Left ventricle myocardium inferior (tissue), 1 donor: Measurements from ENCODE around the gene CCRL2. TPM values are rescaled to one million over a fixed set of nuclear protein-coding genes. Genes with fewer than 3 reads are reported as not detected.

Experiments
- DNase-seq: peaks from one replicate; pipeline ENCODE4 v3.0.0-alpha.2; 2020
- H3K27ac ChIP-seq: fragments of 200-600 bp; replicated peaks from 2 replicates; pipeline ENCODE4 v1.8.0; 2021
- H3K27me3 ChIP-seq: fragments of 200-600 bp; 2 replicates; pipeline ENCODE4 v1.8.0; 2021; ENCODE audit warnings: low read depth
- H3K36me3 ChIP-seq: fragments of 200-600 bp; 2 replicates; pipeline ENCODE4 v1.8.0; 2021
- H3K4me1 ChIP-seq: fragments of 200-600 bp; 2 replicates; pipeline ENCODE4 v1.8.0; 2021
- H3K4me3 ChIP-seq: fragments of 200-600 bp; 2 replicates; pipeline ENCODE4 v1.8.0; 2021; ENCODE audit warnings: mild to moderate bottlenecking, moderate library complexity
- H3K9me3 ChIP-seq: fragments of 200-600 bp; replicated peaks from 2 replicates; pipeline ENCODE4 v1.8.0; 2021
- intact Hi-C: fragments of 100-400 bp; cut with micrococcal nuclease; formaldehyde crosslinking; loops from one replicate; pipeline ENCODE4 v1.11.0; 2022
- total RNA-seq: library from RNA; stranded (reverse); fragmentation: NEBNext Ultra II Directional; extraction: Animal tissue kit (Norgen Biotek cat#: 25700); gene quantifications from one replicate; pipeline ENCODE4 v1.2.1, GENCODE V29; 2021
- TF ChIP-seq, protein P1 (sequence below): fragments of 200-600 bp; IDR thresholded peaks from 2 replicates; pipeline ENCODE4 v1.8.0; 2021; ENCODE audit warnings: antibody characterized with exemption, mild to moderate bottlenecking, borderline replicate concordance
- donor health status: DM: no; HTN: yes; CAD: no; lungs with severe emphysema.

The CCRL2 gene
- total RNA-seq, 1 donor from 2014 or later, result 1.5 TPM

DNA sequence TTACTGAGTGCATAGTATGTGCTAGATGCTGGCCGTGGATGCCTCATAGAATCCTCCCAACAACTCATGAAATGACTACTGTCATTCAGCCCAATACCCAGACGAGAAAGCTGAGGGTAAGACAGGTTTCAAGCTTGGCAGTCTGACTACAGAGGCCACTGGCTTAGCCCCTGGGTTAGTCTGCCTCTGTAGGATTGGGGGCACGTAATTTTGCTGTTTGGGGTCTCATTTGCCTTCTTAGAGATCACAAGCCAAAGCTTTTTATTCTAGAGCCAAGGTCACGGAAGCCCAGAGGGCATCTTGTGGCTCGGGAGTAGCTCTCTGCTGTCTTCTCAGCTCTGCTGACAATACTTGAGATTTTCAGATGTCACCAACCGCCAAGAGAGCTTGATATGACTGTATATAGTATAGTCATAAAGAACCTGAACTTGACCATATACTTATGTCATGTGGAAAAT is 37.4 kb upstream of the CCRL2 start:
- no peak overlapping the region for H3K4me3 ChIP-seq
- no peaks in the 10 kb centered on the region for H3K9me3 ChIP-seq
- no peaks in the 10 kb centered on the region for H3K36me3 ChIP-seq
- TF ChIP-seq, protein P1, sequence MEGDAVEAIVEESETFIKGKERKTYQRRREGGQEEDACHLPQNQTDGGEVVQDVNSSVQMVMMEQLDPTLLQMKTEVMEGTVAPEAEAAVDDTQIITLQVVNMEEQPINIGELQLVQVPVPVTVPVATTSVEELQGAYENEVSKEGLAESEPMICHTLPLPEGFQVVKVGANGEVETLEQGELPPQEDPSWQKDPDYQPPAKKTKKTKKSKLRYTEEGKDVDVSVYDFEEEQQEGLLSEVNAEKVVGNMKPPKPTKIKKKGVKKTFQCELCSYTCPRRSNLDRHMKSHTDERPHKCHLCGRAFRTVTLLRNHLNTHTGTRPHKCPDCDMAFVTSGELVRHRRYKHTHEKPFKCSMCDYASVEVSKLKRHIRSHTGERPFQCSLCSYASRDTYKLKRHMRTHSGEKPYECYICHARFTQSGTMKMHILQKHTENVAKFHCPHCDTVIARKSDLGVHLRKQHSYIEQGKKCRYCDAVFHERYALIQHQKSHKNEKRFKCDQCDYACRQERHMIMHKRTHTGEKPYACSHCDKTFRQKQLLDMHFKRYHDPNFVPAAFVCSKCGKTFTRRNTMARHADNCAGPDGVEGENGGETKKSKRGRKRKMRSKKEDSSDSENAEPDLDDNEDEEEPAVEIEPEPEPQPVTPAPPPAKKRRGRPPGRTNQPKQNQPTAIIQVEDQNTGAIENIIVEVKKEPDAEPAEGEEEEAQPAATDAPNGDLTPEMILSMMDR, result no peak
- H3K4me1 ChIP-seq, result no peaks in the 10 kb centered on the region
- peaks cover 62% of the 10 kb centered on the region for H3K27me3 ChIP-seq
- no peak for DNase-seq
- intact Hi-C loops, result no loop called here
- no peak overlapping the region for H3K27ac ChIP-seq

DNA sequence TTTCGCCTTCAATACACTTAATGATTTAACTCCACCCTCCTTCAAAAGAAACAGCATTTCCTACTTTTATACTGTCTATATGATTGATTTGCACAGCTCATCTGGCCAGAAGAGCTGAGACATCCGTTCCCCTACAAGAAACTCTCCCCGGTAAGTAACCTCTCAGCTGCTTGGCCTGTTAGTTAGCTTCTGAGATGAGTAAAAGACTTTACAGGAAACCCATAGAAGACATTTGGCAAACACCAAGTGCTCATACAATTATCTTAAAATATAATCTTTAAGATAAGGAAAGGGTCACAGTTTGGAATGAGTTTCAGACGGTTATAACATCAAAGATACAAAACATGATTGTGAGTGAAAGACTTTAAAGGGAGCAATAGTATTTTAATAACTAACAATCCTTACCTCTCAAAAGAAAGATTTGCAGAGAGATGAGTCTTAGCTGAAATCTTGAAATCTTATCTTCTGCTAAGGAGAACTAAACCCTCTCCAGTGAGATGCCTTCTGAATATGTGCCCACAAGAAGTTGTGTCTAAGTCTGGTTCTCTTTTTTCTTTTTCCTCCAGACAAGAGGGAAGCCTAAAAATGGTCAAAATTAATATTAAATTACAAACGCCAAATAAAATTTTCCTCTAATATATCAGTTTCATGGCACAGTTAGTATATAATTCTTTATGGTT is 36.1 kb upstream of the CCRL2 start, which contains the start of gene CCR5:
Gene CCR5 (plus strand): TSS at position 108 of the 680 bp plus-strand sequence. CDS start 1,957 bp downstream, outside the sequence.
- no peak for DNase-seq
- intact Hi-C loops, result no loop called here
- no peak within 1 kb of the TSS for H3K27ac ChIP-seq
- H3K36me3 ChIP-seq, result no peaks in the 10 kb centered on the region
- peaks cover 57% of the 10 kb centered on the region for H3K27me3 ChIP-seq
- H3K4me3 ChIP-seq, result no peak within 1 kb of the TSS
- TF ChIP-seq, protein P1, result no peak
- H3K9me3 ChIP-seq, result no peaks in the 10 kb centered on the region
- no peaks in the 10 kb centered on the region for H3K4me1 ChIP-seq

DNA sequence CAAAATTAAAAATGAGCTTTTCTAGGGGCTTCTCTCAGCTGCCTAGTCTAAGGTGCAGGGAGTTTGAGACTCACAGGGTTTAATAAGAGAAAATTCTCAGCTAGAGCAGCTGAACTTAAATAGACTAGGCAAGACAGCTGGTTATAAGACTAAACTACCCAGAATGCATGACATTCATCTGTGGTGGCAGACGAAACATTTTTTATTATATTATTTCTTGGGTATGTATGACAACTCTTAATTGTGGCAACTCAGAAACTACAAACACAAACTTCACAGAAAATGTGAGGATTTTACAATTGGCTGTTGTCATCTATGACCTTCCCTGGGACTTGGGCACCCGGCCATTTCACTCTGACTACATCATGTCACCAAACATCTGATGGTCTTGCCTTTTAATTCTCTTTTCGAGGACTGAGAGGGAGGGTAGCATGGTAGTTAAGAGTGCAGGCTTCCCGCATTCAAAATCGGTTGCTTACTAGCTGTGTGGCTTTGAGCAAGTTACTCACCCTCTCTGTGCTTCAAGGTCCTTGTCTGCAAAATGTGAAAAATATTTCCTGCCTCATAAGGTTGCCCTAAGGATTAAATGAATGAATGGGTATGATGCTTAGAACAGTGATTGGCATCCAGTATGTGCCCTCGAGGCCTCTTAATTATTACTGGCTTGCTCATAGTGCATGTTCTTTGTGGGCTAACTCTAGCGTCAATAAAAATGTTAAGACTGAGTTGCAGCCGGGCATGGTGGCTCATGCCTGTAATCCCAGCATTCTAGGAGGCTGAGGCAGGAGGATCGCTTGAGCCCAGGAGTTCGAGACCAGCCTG is 35.3 kb upstream of the CCRL2 start:
- Histone ChIP-seq H3K27ac (no peak overlapping the region), H3K36me3 (no peaks in the 10 kb centered on the region), H3K4me3 (no peak overlapping the region), H3K9me3 (no peaks in the 10 kb centered on the region), H3K27me3 (peaks cover 50% of the 10 kb centered on the region), H3K4me1 (no peaks in the 10 kb centered on the region)
- DNase-seq, result no peak
- TF ChIP-seq, protein P1, result no peak
- intact Hi-C loops, result no loop called here

DNA sequence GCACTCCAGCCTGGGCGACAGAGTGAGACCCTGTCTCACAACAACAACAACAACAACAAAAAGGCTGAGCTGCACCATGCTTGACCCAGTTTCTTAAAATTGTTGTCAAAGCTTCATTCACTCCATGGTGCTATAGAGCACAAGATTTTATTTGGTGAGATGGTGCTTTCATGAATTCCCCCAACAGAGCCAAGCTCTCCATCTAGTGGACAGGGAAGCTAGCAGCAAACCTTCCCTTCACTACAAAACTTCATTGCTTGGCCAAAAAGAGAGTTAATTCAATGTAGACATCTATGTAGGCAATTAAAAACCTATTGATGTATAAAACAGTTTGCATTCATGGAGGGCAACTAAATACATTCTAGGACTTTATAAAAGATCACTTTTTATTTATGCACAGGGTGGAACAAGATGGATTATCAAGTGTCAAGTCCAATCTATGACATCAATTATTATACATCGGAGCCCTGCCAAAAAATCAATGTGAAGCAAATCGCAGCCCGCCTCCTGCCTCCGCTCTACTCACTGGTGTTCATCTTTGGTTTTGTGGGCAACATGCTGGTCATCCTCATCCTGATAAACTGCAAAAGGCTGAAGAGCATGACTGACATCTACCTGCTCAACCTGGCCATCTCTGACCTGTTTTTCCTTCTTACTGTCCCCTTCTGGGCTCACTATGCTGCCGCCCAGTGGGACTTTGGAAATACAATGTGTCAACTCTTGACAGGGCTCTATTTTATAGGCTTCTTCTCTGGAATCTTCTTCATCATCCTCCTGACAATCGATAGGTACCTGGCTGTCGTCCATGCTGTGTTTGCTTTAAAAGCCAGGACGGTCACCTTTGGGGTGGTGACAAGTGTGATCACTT is 34.3 kb upstream of the CCRL2 start:
- Histone ChIP-seq H3K27me3 (peaks cover 40% of the 10 kb centered on the region), H3K9me3 (no peaks in the 10 kb centered on the region), H3K4me1 (no peaks in the 10 kb centered on the region), H3K36me3 (no peaks in the 10 kb centered on the region), H3K4me3 (no peak overlapping the region), H3K27ac (no peak overlapping the region)
- intact Hi-C loops, result no loop called here
- TF ChIP-seq, protein P1, result peak; percentile 61
- no peak for DNase-seq

DNA sequence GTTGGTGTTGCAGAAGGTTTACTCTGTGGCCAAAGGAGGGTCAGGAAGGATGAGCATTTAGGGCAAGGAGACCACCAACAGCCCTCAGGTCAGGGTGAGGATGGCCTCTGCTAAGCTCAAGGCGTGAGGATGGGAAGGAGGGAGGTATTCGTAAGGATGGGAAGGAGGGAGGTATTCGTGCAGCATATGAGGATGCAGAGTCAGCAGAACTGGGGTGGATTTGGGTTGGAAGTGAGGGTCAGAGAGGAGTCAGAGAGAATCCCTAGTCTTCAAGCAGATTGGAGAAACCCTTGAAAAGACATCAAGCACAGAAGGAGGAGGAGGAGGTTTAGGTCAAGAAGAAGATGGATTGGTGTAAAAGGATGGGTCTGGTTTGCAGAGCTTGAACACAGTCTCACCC is 32.3 kb upstream of the CCRL2 start:
- Histone ChIP-seq H3K4me3 (no peak overlapping the region), H3K9me3 (no peaks in the 10 kb centered on the region), H3K27ac (no peak overlapping the region), H3K27me3 (peaks cover 25% of the 10 kb centered on the region), H3K36me3 (no peaks in the 10 kb centered on the region), H3K4me1 (no peaks in the 10 kb centered on the region)
- TF ChIP-seq, protein P1, result no peak
- intact Hi-C loops, result no loop called here
- DNase-seq, result no peak
